Choroid plexus epithelial cell (primary cell): ENCODE data around the gene FKRP.

Experiments
- DNase-seq: peaks from one replicate; pipeline ENCODE4 v3.0.0-alpha.2; 2010; ENCODE audit warnings: low read depth
- H3K4me3 ChIP-seq: 2 replicates; pipeline ENCODE4 v1.5.1; 2011; ENCODE audit warnings: low read depth, mild to moderate bottlenecking, control low read depth, low read length, moderate library complexity
- TF ChIP-seq, protein P1 (sequence below): conservative IDR thresholded peaks from 2 replicates; pipeline ENCODE4 v1.5.1; 2011; ENCODE audit warnings: low read depth, mild to moderate bottlenecking, control low read depth, inconsistent platforms, low read length, moderate library complexity

The FKRP gene

DNA sequence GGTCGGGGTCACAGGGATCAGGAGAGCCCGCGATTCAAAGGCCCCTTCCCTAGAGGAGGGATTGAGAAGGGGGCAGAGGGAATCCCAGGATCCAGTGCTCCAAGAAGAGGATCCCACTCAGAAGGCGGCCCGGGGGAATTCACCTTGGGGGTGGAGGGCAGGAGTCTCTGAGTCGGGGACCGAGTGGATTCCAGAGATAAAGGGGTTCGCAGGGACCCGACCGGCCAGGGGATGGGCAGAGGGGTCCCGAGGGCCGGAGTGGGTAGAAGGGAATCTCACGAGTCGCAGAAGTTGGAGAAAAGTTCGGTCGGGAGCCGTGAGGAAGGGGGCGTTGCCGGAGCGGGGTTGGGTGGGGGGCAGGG is 29.2 kb upstream of the FKRP start:
- TF ChIP-seq, protein P1, sequence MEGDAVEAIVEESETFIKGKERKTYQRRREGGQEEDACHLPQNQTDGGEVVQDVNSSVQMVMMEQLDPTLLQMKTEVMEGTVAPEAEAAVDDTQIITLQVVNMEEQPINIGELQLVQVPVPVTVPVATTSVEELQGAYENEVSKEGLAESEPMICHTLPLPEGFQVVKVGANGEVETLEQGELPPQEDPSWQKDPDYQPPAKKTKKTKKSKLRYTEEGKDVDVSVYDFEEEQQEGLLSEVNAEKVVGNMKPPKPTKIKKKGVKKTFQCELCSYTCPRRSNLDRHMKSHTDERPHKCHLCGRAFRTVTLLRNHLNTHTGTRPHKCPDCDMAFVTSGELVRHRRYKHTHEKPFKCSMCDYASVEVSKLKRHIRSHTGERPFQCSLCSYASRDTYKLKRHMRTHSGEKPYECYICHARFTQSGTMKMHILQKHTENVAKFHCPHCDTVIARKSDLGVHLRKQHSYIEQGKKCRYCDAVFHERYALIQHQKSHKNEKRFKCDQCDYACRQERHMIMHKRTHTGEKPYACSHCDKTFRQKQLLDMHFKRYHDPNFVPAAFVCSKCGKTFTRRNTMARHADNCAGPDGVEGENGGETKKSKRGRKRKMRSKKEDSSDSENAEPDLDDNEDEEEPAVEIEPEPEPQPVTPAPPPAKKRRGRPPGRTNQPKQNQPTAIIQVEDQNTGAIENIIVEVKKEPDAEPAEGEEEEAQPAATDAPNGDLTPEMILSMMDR, result no peak
- no peak for DNase-seq
- peak overlapping the region; percentile 81 for H3K4me3 ChIP-seq

DNA sequence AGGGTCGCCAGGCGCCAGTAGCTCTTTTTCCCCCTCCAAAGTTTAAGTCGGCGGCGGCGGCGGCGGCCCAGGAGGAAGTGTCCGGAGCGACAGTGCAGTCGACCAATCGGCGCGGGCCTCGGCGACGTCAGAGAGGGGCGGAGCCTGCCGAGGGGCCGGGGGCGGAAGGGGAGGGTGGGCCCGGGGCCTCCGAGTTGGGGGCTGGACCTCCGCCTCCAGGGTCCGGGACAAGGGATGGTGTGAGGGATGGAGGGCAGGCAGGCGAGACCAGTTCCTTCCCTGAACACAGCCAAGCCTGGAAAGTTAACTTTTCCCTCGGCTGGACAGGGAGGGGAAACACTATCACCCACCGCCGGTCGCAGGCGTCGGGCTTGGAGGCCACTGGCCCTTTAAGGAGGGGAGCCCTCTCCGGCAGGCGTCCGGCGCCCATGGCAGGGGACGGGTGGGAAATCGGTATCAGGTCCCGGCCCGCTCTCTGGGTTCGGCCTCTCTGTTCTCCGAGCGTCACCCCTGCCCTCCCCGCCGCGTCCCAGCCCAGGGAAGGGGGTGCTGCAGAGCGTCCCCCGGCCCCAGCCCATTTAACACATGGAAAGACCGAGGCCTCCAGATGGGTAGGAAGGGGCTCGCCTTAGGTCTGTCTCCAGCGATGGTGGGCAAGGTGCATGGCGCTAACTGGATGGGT is 28.7 kb upstream of the FKRP start, which contains the start of gene PRKD2:
TSS of gene PRKD2 (minus strand) at position 81 of the 682 bp plus-strand sequence. CDS start 744 bp downstream, outside the sequence.
- DNase-seq, result peak; percentile 81
- peak within 1 kb of the TSS; percentile 81 for H3K4me3 ChIP-seq
- TF ChIP-seq, protein P1, result no peak

DNA sequence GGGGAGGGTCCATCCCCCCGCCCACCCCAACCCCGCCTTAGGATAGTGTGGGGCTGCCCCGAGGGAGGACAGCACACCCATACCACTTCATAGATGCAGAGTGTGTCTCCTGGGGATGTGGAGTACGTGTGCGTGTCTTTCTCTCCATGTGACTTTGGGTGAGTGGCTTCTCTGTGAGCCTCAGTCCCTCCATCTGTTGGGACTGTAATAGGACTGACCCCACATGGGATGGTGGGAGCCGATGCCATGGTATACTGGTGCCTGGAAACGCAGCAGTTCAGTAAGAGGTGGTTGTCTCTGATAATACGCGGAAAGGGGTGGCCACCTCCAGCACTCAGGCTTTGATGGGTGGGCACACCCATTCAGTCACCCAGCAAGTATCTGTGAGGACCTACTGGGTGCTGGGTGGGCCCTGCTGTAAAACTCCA is 28.1 kb upstream of the FKRP start:
- peak overlapping the region; percentile 81 for H3K4me3 ChIP-seq
- DNase-seq, result no peak
- TF ChIP-seq, protein P1, result no peak

DNA sequence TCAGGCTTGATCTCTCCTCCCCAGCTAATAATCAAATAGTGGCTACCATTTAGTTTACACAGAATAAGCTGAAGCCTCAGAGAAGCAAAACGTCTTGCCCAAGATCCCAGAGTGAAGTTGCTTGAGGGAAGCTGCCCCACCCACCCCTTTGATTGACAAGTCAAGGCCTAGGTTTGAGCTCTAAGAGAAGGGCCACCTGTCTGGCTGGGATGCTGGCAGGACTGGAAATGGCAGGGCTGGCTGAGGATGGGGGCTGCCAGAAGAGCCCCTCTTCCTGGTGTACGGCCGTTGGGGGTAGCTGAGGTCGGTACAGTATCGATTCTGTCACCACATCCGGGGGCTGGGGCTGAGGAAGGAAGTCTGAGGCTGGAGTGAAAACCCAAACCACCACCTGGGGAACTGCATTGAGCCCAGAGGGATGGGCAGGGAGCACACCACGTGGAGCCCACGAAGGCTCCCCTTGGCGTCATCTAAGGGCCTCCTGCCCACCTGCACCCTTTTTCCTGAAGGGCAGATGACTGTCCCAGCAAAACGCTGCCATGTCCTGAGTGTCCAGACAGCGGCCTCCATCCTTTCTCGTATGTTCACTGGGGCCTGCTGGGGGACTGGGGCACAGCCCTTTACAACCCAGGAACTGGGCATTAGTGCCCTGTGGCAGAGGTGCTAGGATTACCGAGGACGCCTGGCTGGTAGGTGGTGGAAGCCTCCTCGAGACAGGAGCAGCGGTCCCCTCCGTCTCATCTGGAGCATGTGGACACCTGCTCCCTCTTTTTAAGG is 27.5 kb upstream of the FKRP start:
- peak; percentile 49 for DNase-seq
- no peak overlapping the region for H3K4me3 ChIP-seq
- TF ChIP-seq, protein P1, result no peak

DNA sequence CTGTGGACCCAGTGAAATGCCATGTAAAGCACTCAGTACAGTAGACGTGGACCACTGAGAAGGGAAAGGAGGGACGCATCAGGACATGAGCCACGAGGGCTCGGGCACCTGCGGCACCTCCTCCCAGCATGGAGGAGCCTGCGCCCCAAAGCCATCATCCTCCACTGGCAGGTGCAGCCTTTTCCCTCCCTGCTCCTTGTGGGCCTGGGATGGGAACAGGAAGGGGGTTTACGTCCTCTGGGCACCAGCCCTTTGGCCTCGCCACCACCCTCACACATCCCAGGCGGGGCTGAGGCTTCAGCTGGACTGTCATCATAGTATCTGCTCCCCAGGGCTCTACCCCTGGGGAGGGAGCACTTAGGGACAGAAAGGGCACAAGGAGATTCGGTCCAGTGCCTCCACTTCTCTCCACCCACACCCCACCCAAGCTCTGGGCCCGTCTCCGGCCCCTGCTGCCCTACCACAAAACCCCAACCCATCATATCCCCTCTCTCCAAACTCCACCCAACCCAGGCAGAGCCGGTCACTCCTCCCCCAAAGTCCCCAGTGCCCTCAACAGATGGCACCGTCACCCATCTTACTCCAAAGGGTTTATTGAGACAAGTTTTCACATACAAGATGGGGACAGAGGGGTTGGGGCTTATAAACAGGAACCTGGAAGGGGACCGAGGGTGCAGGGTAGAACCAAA is 26.8 kb upstream of the FKRP start:
- TF ChIP-seq, protein P1, result no peak
- DNase-seq, result no peak

DNA sequence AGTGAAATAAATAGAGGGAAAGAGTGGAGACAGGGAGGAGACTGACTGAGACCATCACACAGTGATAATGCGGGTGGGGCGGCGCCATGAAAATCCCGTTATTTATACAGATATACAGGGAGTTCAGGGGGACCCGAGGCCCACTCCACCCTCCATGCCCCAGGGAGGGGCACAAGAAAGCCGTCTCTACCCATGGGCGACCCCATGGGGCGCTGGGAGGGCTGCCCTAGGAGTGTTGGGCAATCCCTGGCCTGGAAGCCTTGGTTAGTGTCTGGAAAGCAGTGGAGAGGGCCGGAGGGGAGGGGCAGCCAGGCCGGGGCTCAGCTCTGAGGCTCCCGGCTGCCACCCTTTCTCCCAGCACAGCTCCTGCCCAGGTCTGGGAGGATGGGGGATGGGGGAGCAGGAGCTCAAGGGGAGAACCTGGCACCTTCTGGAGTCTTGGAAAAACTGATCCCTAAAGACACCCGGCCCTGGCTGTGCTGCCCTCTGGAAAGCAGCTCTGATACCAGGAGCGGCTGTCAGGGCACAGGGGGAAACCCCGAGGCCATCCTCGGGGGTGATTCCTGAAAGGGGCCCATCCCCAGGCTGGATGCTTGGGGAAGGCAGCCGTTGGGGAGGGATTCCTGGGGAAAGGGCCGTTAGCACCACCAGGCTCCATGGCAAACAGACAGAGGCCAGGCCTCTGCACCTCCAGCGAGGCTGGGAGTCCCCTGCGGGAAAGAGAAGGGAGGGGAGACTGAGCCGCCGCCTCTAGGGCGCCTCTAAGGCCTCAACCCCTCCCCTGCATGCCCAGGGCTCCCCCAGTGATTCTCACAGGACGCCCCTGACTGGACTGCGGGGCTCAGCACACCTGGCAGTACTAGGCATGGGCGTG is 26.0 kb upstream of the FKRP start:
- TF ChIP-seq, protein P1, result no peak
- no peak overlapping the region for H3K4me3 ChIP-seq
- no peak for DNase-seq

More for the DNA sequence above, 26.8 kb upstream of the FKRP start:
- no peak overlapping the region for H3K4me3 ChIP-seq
